SK-N-SH (cell line): ENCODE data around the gene NOTCH3.

ENCODE experiments used
- GABPA ChIP-seq: IDR thresholded peaks from 2 replicates; pipeline ENCODE4 v1.4.0; 2012; ENCODE audit warnings: low read depth, mild to moderate bottlenecking
- NFIC ChIP-seq: IDR thresholded peaks from 2 replicates; pipeline ENCODE4 v1.4.0; 2012; ENCODE audit warnings: borderline replicate concordance
- RAD21 ChIP-seq: IDR thresholded peaks from 2 replicates; pipeline ENCODE4 v1.6.1; 2012; ENCODE audit warnings: mild to moderate bottlenecking, low read length
- RXRA ChIP-seq: IDR thresholded peaks from 2 replicates; pipeline ENCODE4 v1.4.0; 2012; ENCODE audit warnings: low read depth, mild to moderate bottlenecking, borderline replicate concordance
- SIN3A ChIP-seq: IDR thresholded peaks from 2 replicates; pipeline ENCODE4 v1.6.1; 2012; ENCODE audit warnings: low read depth, mild to moderate bottlenecking, low read length, moderate library complexity, borderline replicate concordance
- TF ChIP-seq, protein P1 (sequence below): fragments of 200-600 bp; sonication (generic); IDR thresholded peaks from 2 replicates; pipeline ENCODE4 v1.6.1; 2017; ENCODE audit warnings: antibody characterized with exemption, mild to moderate bottlenecking, moderate library complexity

DNA sequence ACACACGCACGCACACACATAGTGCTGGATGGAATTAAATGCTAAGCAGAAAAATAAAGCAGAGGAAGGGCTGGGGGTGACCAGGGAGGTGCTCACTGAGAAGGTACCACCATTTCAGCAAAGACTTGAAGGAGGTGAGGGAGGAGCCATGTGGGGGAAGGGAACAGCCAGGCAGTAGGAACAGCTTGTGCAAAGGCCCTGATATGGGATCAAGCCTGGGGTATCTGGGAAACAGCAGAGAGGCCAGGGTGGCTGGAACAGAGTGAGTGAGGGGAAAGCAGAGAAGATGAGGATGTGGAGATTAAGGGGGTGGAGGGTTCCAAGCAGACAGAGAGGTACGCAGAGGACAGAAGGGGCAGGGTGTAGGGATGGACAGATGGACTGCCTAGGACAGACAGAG is 25.2 kb downstream of the NOTCH3 start:
- no peak for TF ChIP-seq GABPA
- TF ChIP-seq, protein P1, sequence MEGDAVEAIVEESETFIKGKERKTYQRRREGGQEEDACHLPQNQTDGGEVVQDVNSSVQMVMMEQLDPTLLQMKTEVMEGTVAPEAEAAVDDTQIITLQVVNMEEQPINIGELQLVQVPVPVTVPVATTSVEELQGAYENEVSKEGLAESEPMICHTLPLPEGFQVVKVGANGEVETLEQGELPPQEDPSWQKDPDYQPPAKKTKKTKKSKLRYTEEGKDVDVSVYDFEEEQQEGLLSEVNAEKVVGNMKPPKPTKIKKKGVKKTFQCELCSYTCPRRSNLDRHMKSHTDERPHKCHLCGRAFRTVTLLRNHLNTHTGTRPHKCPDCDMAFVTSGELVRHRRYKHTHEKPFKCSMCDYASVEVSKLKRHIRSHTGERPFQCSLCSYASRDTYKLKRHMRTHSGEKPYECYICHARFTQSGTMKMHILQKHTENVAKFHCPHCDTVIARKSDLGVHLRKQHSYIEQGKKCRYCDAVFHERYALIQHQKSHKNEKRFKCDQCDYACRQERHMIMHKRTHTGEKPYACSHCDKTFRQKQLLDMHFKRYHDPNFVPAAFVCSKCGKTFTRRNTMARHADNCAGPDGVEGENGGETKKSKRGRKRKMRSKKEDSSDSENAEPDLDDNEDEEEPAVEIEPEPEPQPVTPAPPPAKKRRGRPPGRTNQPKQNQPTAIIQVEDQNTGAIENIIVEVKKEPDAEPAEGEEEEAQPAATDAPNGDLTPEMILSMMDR, result no peak
- TF ChIP-seq NFIC, result no peak
- no peak for TF ChIP-seq RXRA
- TF ChIP-seq SIN3A, result no peak
- no peak for TF ChIP-seq RAD21
